ENCODE measurements around the gene TAS1R3.

The TAS1R3 gene

GRCh38 chr1:1331068-1331965 lies at the start of gene TAS1R3:
TSS of gene TAS1R3 (plus strand) at chr1:1331280. CDS start at chr1:1331346, 66 bp downstream.
- no peak within 1 kb of the TSS for H3K4me3 Mint-ChIP-seq
- H3K36me3 Mint-ChIP-seq (ENCODE audit: low read depth) = no peaks in the 10 kb centered on the region
- H3K9me3 Mint-ChIP-seq = peaks cover 3% of the 10 kb centered on the region
- no peak for DNase-seq (ENCODE audit: low spot score)
- peaks cover under 1% of the 10 kb centered on the region for H3K4me1 Mint-ChIP-seq (ENCODE audit: low read depth)
- H3K27me3 Mint-ChIP-seq (ENCODE audit: low read depth) = no peaks in the 10 kb centered on the region
- no peak within 1 kb of the TSS for H3K27ac Mint-ChIP-seq

GRCh38 chr1:1281533-1282321 lies 49.4 kb upstream of the TAS1R3 start:
- DNase-seq (ENCODE audit: low spot score) = no peak
- Mint-ChIP-seq H3K9me3 (no peaks in the 10 kb centered on the region), H3K27ac (no peak overlapping the region), H3K27me3 (ENCODE audit: low read depth) (no peaks in the 10 kb centered on the region), H3K4me3 (no peak overlapping the region), H3K36me3 (ENCODE audit: low read depth) (no peaks in the 10 kb centered on the region), H3K4me1 (ENCODE audit: low read depth) (no peaks in the 10 kb centered on the region)

GRCh38 chr1:1282998-1283397 lies 48.1 kb upstream of the TAS1R3 start:
- no peaks in the 10 kb centered on the region for H3K27me3 Mint-ChIP-seq (ENCODE audit: low read depth)
- no peak overlapping the region for H3K4me3 Mint-ChIP-seq
- H3K36me3 Mint-ChIP-seq (ENCODE audit: low read depth) = no peaks in the 10 kb centered on the region
- H3K4me1 Mint-ChIP-seq (ENCODE audit: low read depth) = no peaks in the 10 kb centered on the region
- H3K27ac Mint-ChIP-seq = no peak overlapping the region
- no peaks in the 10 kb centered on the region for H3K9me3 Mint-ChIP-seq
- no peak for DNase-seq (ENCODE audit: low spot score)

GRCh38 chr1:1283821-1284220 lies 47.3 kb upstream of the TAS1R3 start:
- Mint-ChIP-seq H3K27me3 (ENCODE audit: low read depth) (no peaks in the 10 kb centered on the region), H3K27ac (no peak overlapping the region), H3K4me1 (ENCODE audit: low read depth) (no peaks in the 10 kb centered on the region), H3K9me3 (no peaks in the 10 kb centered on the region), H3K4me3 (no peak overlapping the region), H3K36me3 (ENCODE audit: low read depth) (no peaks in the 10 kb centered on the region)
- DNase-seq (ENCODE audit: low spot score) = no peak

GRCh38 chr1:1284221-1285101 lies 46.6 kb upstream of the TAS1R3 start:
- Mint-ChIP-seq H3K9me3 (no peaks in the 10 kb centered on the region), H3K4me1 (ENCODE audit: low read depth) (no peaks in the 10 kb centered on the region), H3K36me3 (ENCODE audit: low read depth) (no peaks in the 10 kb centered on the region), H3K27me3 (ENCODE audit: low read depth) (no peaks in the 10 kb centered on the region), H3K27ac (no peak overlapping the region), H3K4me3 (no peak overlapping the region)
- no peak for DNase-seq (ENCODE audit: low spot score)

- Mint-ChIP-seq H3K27me3 (ENCODE audit: low read depth) (no peaks in the 10 kb centered on the region), H3K4me1 (ENCODE audit: low read depth) (no peaks in the 10 kb centered on the region), H3K4me3 (no peak overlapping the region), H3K27ac (no peak overlapping the region), H3K9me3 (no peaks in the 10 kb centered on the region), H3K36me3 (ENCODE audit: low read depth) (no peaks in the 10 kb centered on the region)
- DNase-seq (ENCODE audit: low spot score) = no peak
Observed at GRCh38 chr1:1285102-1285571, 45.9 kb upstream of the TAS1R3 start.

GRCh38 chr1:1285611-1286311 lies 45.3 kb upstream of the TAS1R3 start:
- Mint-ChIP-seq H3K9me3 (no peaks in the 10 kb centered on the region), H3K27me3 (ENCODE audit: low read depth) (no peaks in the 10 kb centered on the region), H3K36me3 (ENCODE audit: low read depth) (no peaks in the 10 kb centered on the region), H3K4me1 (ENCODE audit: low read depth) (no peaks in the 10 kb centered on the region), H3K4me3 (no peak overlapping the region), H3K27ac (no peak overlapping the region)
- DNase-seq (ENCODE audit: low spot score) = no peak

GRCh38 chr1:1286313-1287261 lies 44.5 kb upstream of the TAS1R3 start:
- no peak for DNase-seq (ENCODE audit: low spot score)
- Mint-ChIP-seq H3K9me3 (no peaks in the 10 kb centered on the region), H3K4me1 (ENCODE audit: low read depth) (no peaks in the 10 kb centered on the region), H3K27ac (no peak overlapping the region), H3K4me3 (no peak overlapping the region), H3K36me3 (ENCODE audit: low read depth) (no peaks in the 10 kb centered on the region), H3K27me3 (ENCODE audit: low read depth) (no peaks in the 10 kb centered on the region)

- no peak overlapping the region for H3K4me3 Mint-ChIP-seq
- H3K36me3 Mint-ChIP-seq (ENCODE audit: low read depth) = no peaks in the 10 kb centered on the region
- H3K27me3 Mint-ChIP-seq (ENCODE audit: low read depth) = no peaks in the 10 kb centered on the region
- no peaks in the 10 kb centered on the region for H3K4me1 Mint-ChIP-seq (ENCODE audit: low read depth)
- no peaks in the 10 kb centered on the region for H3K9me3 Mint-ChIP-seq
- H3K27ac Mint-ChIP-seq = no peak overlapping the region
- DNase-seq (ENCODE audit: low spot score) = no peak
Observed at GRCh38 chr1:1287288-1288110, 43.6 kb upstream of the TAS1R3 start.

- Mint-ChIP-seq H3K27me3 (ENCODE audit: low read depth) (no peaks in the 10 kb centered on the region), H3K4me1 (ENCODE audit: low read depth) (no peaks in the 10 kb centered on the region), H3K36me3 (ENCODE audit: low read depth) (no peaks in the 10 kb centered on the region), H3K27ac (peak overlapping the region; percentile 36), H3K9me3 (no peaks in the 10 kb centered on the region), H3K4me3 (no peak overlapping the region)
- peak; percentile 47 for DNase-seq (ENCODE audit: low spot score)
Observed at GRCh38 chr1:1290238-1290731, 40.8 kb upstream of the TAS1R3 start.

- H3K9me3 Mint-ChIP-seq = no peaks in the 10 kb centered on the region
- no peaks in the 10 kb centered on the region for H3K27me3 Mint-ChIP-seq (ENCODE audit: low read depth)
- peaks cover 2% of the 10 kb centered on the region for H3K36me3 Mint-ChIP-seq (ENCODE audit: low read depth)
- no peak overlapping the region for H3K27ac Mint-ChIP-seq
- H3K4me3 Mint-ChIP-seq = no peak overlapping the region
- no peaks in the 10 kb centered on the region for H3K4me1 Mint-ChIP-seq (ENCODE audit: low read depth)
- no peak for DNase-seq (ENCODE audit: low spot score)
Observed at GRCh38 chr1:1291023-1291528, 40.0 kb upstream of the TAS1R3 start.

Data from T-helper 2 cell treated with Interferon-gamma antibody and Interleukin-4, amounts not matched to agents 5 μg/mL and 100 μg/mL, for 36 hours (primary cell).